Fibroblast of lung (primary cell): Measurements from ENCODE around the gene RCOR3. TPM values are rescaled to one million over a fixed set of nuclear protein-coding genes. Genes with fewer than 3 reads are reported as not detected.

Experiments
- DNase-seq, 2 donors: peaks; one replicate each; pipeline versions ENCODE4 v3.0.0 to v3.0.0-alpha.2; 2010; ENCODE audit warnings: low read depth in 2 of 2
- H2AFZ ChIP-seq: 2 replicates; pipeline ENCODE4 v1.5.1; 2012; ENCODE audit warnings: low read length, control low read depth, inconsistent platforms
- H3K27ac ChIP-seq: 2 replicates; pipeline ENCODE4 v1.5.1; 2011; ENCODE audit warnings: low read length, control low read depth; ENCODE audit not compliant: insufficient read depth
- H3K27me3 ChIP-seq: 2 replicates; pipeline ENCODE4 v1.5.1; 2011; ENCODE audit warnings: mild to moderate bottlenecking, low read length; ENCODE audit not compliant: control insufficient read depth, insufficient read depth
- H3K36me3 ChIP-seq: 2 replicates; pipeline ENCODE4 v1.5.1; 2011; ENCODE audit warnings: low read length; ENCODE audit not compliant: control insufficient read depth, insufficient read depth
- H3K4me1 ChIP-seq: 2 replicates; pipeline ENCODE4 v1.5.1; 2011; ENCODE audit warnings: low read length; ENCODE audit not compliant: control insufficient read depth, insufficient read depth; ENCODE audit errors: extremely low read depth
- H3K4me2 ChIP-seq: 2 replicates; pipeline ENCODE4 v1.5.1; 2011; ENCODE audit warnings: low read length, control low read depth; ENCODE audit not compliant: insufficient read depth; ENCODE audit errors: extremely low read depth
- H3K4me3 ChIP-seq, 4 experiments: fragments of 200-600 bp in 1 of 4; sonication (generic) in 1 of 4; replicated peaks in 1 of 4; 2 replicates each; pipeline ENCODE4 v1.5.1; 2011 to 2016; ENCODE audit warnings: low read length in 4 of 4, low read depth in 3 of 4, mild to moderate bottlenecking in 3 of 4, control low read depth in 2 of 4, inconsistent platforms in 1 of 4, mixed read lengths in 1 of 4; ENCODE audit not compliant: insufficient read depth in 1 of 4; ENCODE audit errors: control extremely low read depth in 1 of 4
- H3K79me2 ChIP-seq: 2 replicates; pipeline ENCODE4 v1.5.1; 2012; ENCODE audit warnings: mild to moderate bottlenecking, low read length, inconsistent platforms; ENCODE audit not compliant: control insufficient read depth, insufficient read depth
- H3K9ac ChIP-seq: 2 replicates; pipeline ENCODE4 v1.5.1; 2011; ENCODE audit warnings: mild to moderate bottlenecking, low read length, control low read depth; ENCODE audit not compliant: insufficient read depth
- H3K9me3 ChIP-seq: 2 replicates; pipeline ENCODE4 v1.5.1; 2012; ENCODE audit warnings: low read depth, low read length; ENCODE audit not compliant: control insufficient read depth, insufficient read depth
- H4K20me1 ChIP-seq: 2 replicates; pipeline ENCODE4 v1.5.1; 2011; ENCODE audit warnings: low read length; ENCODE audit not compliant: control insufficient read depth, insufficient read depth; ENCODE audit errors: extremely low read depth
- EZH2 ChIP-seq: IDR thresholded peaks from 2 replicates; pipeline ENCODE4 v1.5.1; 2012; ENCODE audit warnings: low read length, control low read depth, mild to moderate bottlenecking; ENCODE audit errors: missing control alignments
- polyA plus RNA-seq, 2 donors: library from polyadenylated mRNA; depleted of rRNA in 1 of 2; stranded (reverse) in 1 of 2; unstranded in 1 of 2; fragments of >200 nt; gene quantifications; 2 replicates each; pipeline ENCODE4 v1.2.1, GENCODE V29; 2011 to 2012; ENCODE audit warnings: missing spikeins in 1 of 2
- total RNA-seq: library from RNA; depleted of rRNA; stranded (reverse); fragments of >200 nt; gene quantifications from 2 replicates; pipeline ENCODE4 v1.2.1, GENCODE V29; 2014
- TF ChIP-seq, protein P1 (sequence below), 2 donors: IDR thresholded peaks in 1 of 2; conservative IDR thresholded peaks in 1 of 2; 1 replicate in 1 of 2; 2 replicates in 1 of 2; pipeline ENCODE4 v1.5.1; 2011 to 2012; ENCODE audit warnings: low read length in 2 of 2, control low read depth in 1 of 2, inconsistent platforms in 1 of 2, low read depth in 1 of 2, mild to moderate bottlenecking in 1 of 2

The RCOR3 gene
- total and polyA plus RNA-seq, 2 donors (not counting 1 experiment from before 2014, with no cell fraction given), result 24.9 to 38.1 TPM

DNA sequence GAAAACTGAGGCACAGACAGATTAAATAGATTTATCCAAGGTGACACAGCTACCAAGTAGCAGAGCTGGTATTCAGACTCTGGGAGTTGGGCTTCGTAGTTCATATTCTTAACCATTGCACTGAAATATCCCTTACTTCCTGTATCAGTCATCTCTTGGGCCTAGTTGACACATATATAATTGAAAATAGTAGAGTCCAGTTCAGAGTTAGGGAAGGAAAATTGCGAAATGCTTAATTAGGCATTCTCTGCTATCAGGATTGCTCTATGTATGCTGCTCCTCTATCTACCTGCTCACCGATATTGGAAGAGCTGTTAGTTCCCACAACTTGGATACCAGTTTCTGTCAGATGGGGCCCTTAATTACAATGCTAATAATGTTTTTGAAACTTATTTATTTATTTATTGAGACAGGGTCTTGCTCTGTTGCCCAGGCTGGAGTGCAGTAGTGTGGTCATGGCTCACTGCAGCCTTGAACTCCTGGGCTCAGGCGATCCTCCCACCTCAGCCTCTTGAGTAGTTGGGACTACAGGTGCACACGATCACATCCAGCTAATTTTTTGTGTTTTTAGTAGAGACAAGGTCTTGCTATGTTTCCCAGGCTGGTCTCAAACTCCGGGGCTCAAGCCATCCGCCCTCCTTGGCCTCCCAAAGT, 8.2 kb downstream of the RCOR3 start:
- no peak overlapping the region for H3K4me2 ChIP-seq
- no peak overlapping the region for H3K9ac ChIP-seq
- no peak overlapping the region for H3K27ac ChIP-seq
- H3K79me2 ChIP-seq, result peaks cover 14% of the 10 kb centered on the region
- peaks cover 5% of the 10 kb centered on the region for H3K36me3 ChIP-seq
- DNase-seq, result no peak
- no peak overlapping the region for H3K4me3 ChIP-seq
- no peaks in the 10 kb centered on the region for H3K9me3 ChIP-seq
- H3K4me1 ChIP-seq, result no peaks in the 10 kb centered on the region
- H3K27me3 ChIP-seq, result no peaks in the 10 kb centered on the region
- TF ChIP-seq EZH2, result no peak
- TF ChIP-seq, protein P1, sequence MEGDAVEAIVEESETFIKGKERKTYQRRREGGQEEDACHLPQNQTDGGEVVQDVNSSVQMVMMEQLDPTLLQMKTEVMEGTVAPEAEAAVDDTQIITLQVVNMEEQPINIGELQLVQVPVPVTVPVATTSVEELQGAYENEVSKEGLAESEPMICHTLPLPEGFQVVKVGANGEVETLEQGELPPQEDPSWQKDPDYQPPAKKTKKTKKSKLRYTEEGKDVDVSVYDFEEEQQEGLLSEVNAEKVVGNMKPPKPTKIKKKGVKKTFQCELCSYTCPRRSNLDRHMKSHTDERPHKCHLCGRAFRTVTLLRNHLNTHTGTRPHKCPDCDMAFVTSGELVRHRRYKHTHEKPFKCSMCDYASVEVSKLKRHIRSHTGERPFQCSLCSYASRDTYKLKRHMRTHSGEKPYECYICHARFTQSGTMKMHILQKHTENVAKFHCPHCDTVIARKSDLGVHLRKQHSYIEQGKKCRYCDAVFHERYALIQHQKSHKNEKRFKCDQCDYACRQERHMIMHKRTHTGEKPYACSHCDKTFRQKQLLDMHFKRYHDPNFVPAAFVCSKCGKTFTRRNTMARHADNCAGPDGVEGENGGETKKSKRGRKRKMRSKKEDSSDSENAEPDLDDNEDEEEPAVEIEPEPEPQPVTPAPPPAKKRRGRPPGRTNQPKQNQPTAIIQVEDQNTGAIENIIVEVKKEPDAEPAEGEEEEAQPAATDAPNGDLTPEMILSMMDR (conservative IDR thresholded peaks at IDR 0.05 in 1 of 2, IDR thresholded peaks at IDR 0.05 in 1 of 2; ENCODE audit: low read depth in 1 of 2, low read length in 2 of 2), result no peak
- H4K20me1 ChIP-seq, result no peaks in the 10 kb centered on the region
- no peak overlapping the region for H2AFZ ChIP-seq

DNA sequence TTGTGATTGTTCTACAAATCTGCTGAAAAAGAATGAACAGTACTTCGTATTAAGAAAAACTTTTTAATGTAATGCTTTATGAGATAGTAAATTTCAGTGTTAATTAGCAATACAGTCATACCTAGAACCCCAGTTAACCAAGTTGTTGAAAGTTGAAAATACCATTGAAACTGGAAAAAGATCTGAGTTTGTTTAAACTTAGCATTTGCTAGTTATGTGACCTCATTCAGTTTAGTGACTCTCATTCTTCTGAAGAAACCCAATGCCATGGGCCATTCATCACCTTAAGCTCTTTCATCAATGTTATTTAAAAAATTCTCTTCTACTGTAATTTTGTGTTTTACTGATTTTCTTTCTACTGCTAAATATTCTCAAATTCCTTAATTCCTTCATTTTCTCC, 20.2 kb downstream of the RCOR3 start:
- no peaks in the 10 kb centered on the region for H3K9me3 ChIP-seq
- H3K4me2 ChIP-seq, result no peak overlapping the region
- H3K27ac ChIP-seq, result no peak overlapping the region
- DNase-seq, result no peak
- no peak overlapping the region for H3K4me3 ChIP-seq
- H3K36me3 ChIP-seq, result peaks cover 4% of the 10 kb centered on the region
- no peaks in the 10 kb centered on the region for H3K79me2 ChIP-seq
- H2AFZ ChIP-seq, result no peak overlapping the region
- no peak overlapping the region for H3K9ac ChIP-seq
- no peaks in the 10 kb centered on the region for H3K4me1 ChIP-seq
- no peaks in the 10 kb centered on the region for H4K20me1 ChIP-seq
- H3K27me3 ChIP-seq, result no peaks in the 10 kb centered on the region
- no peak for TF ChIP-seq EZH2
- TF ChIP-seq, protein P1 (conservative IDR thresholded peaks at IDR 0.05 in 1 of 2, IDR thresholded peaks at IDR 0.05 in 1 of 2; ENCODE audit: low read depth in 1 of 2, low read length in 2 of 2), result no peak

DNA sequence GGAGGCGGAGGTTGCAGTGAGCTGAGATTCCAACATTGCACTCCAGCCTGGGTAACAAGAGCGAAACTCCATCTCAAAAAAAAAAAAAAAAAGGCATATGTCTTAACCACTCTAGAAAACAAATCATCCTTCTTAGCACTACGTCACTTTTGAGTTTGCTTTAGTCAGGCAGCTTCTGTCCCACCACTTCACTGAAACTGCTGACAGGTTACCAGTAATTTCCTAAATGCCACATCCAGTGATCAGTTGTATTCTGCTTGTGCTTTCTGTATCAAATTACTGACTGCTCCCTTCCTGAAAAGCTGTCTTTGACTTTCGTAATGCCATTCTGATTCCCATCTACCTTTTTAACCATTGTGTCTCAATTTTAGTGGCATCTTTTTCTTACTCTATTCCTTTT, 21.7 kb downstream of the RCOR3 start:
- Histone ChIP-seq H3K27me3 (no peaks in the 10 kb centered on the region), H3K79me2 (no peaks in the 10 kb centered on the region), H3K36me3 (peaks cover 4% of the 10 kb centered on the region), H3K4me3 (no peak overlapping the region), H3K4me1 (no peaks in the 10 kb centered on the region), H3K27ac (no peak overlapping the region), H4K20me1 (no peaks in the 10 kb centered on the region), H3K9me3 (no peaks in the 10 kb centered on the region), H2AFZ (no peak overlapping the region), H3K4me2 (no peak overlapping the region), H3K9ac (no peak overlapping the region)
- DNase-seq, result no peak
- TF ChIP-seq, protein P1 (conservative IDR thresholded peaks at IDR 0.05 in 1 of 2, IDR thresholded peaks at IDR 0.05 in 1 of 2; ENCODE audit: low read depth in 1 of 2, low read length in 2 of 2), result no peak
- no peak for TF ChIP-seq EZH2
